ENCODE data around the gene AP3D1. TPM values are rescaled to one million over a fixed set of nuclear protein-coding genes. Genes with fewer than 3 reads are reported as not detected.
"Not testable (repeated sequence)": the region's sequence is repeated elsewhere in the genome, so short reads cannot be mapped to it uniquely, and the experiment has no call there.

Gene AP3D1
- total RNA-seq (10 to 100 TPM; 82.2 to 86.0 TPM), total RNA-seq (124 to 165 reads per million in 2 donors)

GRCh38 chr19:2151339-2152229 is at the start of gene AP3D1:
AP3D1 (minus strand) TSS chr19:2151566; CDS start chr19:2151334, 232 bp downstream.
- ATAC-seq (peak; percentile 89), DNase-seq (peak; percentile 99 to 100 (median 100))
- no peaks in the 10 kb centered on the region for H3K27me3 Mint-ChIP-seq
- H3K4me3 Mint-ChIP-seq: peak within 1 kb of the TSS; percentile 90
- no peaks in the 10 kb centered on the region for H3K9me3 ChIP-seq (ENCODE audit: control insufficient read depth, low read length, poor library complexity, severe bottlenecking)
- no peaks in the 10 kb centered on the region for H3K36me3 Mint-ChIP-seq (ENCODE audit: low read depth)
- peaks cover 28% of the 10 kb centered on the region for H3K4me1 Mint-ChIP-seq
- peak within 1 kb of the TSS; percentile 96 for H3K27ac Mint-ChIP-seq

DNA sequence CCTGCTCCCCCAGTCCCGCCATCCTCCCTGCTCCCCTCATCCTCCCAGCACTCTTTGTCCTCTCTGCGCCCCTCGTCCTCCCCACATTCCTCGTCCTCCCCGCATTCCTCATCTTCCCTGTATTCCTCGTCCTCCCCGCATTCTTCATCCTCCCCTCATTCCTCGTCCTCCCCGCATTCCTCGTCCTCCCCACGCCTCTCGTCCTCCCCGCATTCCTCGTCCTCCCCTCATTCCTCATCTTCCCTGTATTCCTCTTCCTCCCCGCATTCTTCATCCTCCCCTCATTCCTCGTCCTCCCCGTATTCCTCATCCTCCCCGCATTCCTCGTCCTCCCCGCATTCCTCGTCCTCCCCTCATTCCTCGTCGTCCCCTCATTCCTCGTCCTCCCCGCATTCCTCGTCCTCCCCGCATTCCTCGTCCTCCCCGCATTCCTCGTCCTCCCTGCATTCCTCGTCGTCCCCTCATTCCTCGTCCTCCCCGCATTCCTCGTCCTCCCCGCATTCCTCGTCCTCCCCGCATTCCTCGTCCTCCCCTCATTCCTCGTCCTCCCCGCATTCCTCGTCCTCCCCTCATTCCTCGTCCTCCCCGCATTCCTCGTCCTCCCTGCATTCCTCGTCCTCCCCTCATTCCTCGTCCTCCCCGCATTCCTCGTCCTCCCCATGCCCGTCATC is 49.4 kb upstream of the AP3D1 start:
- not testable (repeated sequence) for H3K27me3 Mint-ChIP-seq; H3K36me3 Mint-ChIP-seq (ENCODE audit: low read depth); H3K4me1 Mint-ChIP-seq; DNase-seq; H3K4me3 Mint-ChIP-seq; H3K9me3 ChIP-seq (ENCODE audit: control insufficient read depth, low read length, poor library complexity, severe bottlenecking); ATAC-seq; H3K27ac Mint-ChIP-seq

- H3K27me3 Mint-ChIP-seq: no peaks in the 10 kb centered on the region
- H3K4me1 Mint-ChIP-seq: peaks cover 5% of the 10 kb centered on the region
- H3K27ac Mint-ChIP-seq: no peak overlapping the region
- ATAC-seq: no peak
- H3K9me3 ChIP-seq (ENCODE audit: control insufficient read depth, low read length, poor library complexity, severe bottlenecking): no peaks in the 10 kb centered on the region
- no peak for DNase-seq
- peaks cover 3% of the 10 kb centered on the region for H3K36me3 Mint-ChIP-seq (ENCODE audit: low read depth)
- H3K4me3 Mint-ChIP-seq: no peak overlapping the region
Measured at GRCh38 chr19:2199861-2200623, 48.7 kb upstream of the AP3D1 start.

GRCh38 chr19:2199215-2199614 is 47.8 kb upstream of the AP3D1 start:
- H3K27me3 Mint-ChIP-seq: no peaks in the 10 kb centered on the region
- H3K36me3 Mint-ChIP-seq (ENCODE audit: low read depth): peaks cover 3% of the 10 kb centered on the region
- no peak for DNase-seq
- no peak for ATAC-seq
- no peak overlapping the region for H3K4me3 Mint-ChIP-seq
- H3K9me3 ChIP-seq (ENCODE audit: control insufficient read depth, low read length, poor library complexity, severe bottlenecking): no peaks in the 10 kb centered on the region
- peaks cover 5% of the 10 kb centered on the region for H3K4me1 Mint-ChIP-seq
- no peak overlapping the region for H3K27ac Mint-ChIP-seq

DNA sequence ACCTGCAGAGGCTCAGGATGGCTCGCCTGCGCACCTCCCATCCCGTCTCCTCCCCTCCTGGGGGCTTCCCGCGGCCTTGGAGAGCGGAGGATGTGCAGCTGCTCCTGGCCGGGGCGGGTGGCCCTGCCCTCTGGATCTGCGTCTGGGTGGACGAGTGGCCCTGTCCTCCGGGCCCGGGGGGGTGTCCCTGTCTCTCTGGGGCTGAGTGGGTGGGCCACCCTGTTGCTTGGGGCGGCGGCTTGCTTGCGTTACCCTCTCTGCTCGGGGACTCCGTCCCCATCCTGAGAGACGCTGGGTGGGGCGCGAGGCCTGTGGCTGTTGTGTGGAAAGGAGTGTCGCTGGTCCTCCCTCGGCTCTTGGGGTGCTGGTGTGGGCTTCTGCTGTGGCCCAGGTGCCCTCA is 47.0 kb upstream of the AP3D1 start:
- H3K36me3 Mint-ChIP-seq (ENCODE audit: low read depth): no peaks in the 10 kb centered on the region
- H3K4me3 Mint-ChIP-seq: no peak overlapping the region
- ATAC-seq (peak; percentile 8), DNase-seq (no peak)
- no peaks in the 10 kb centered on the region for H3K27me3 Mint-ChIP-seq
- no peaks in the 10 kb centered on the region for H3K9me3 ChIP-seq (ENCODE audit: control insufficient read depth, low read length, poor library complexity, severe bottlenecking)
- H3K27ac Mint-ChIP-seq: no peak overlapping the region
- peaks cover 5% of the 10 kb centered on the region for H3K4me1 Mint-ChIP-seq

- Mint-ChIP-seq H3K36me3 (ENCODE audit: low read depth) (no peaks in the 10 kb centered on the region), H3K27ac (peak overlapping the region; percentile 34), H3K27me3 (no peaks in the 10 kb centered on the region), H3K4me3 (peak overlapping the region; percentile 12), H3K4me1 (peaks cover 5% of the 10 kb centered on the region)
- ATAC-seq: no peak
- no peaks in the 10 kb centered on the region for H3K9me3 ChIP-seq (ENCODE audit: control insufficient read depth, low read length, poor library complexity, severe bottlenecking)
- no peak for DNase-seq
Measured at GRCh38 chr19:2197270-2197669, 45.9 kb upstream of the AP3D1 start.

DNA sequence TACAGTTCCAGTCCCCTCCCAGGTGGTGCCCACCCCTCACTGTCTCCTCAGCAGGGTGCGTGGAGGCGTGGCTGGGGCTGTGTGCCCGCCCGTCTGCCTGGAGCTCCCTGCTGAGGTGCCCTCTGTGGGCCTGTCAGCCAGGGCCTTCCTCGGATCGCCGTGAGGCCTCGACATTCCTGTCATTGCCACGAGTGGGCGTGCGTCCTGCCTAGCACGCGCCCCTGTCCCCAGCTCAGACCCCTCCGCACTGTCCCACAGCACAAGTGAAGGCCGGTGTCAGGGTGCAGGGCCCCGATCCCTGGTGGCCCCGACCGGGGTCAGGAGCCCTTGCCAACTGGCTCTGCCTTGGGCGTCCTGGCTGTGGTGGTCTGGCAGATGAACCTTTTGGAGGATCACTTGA is 44.5 kb upstream of the AP3D1 start:
- Mint-ChIP-seq H3K4me3 (no peak overlapping the region), H3K4me1 (peaks cover 4% of the 10 kb centered on the region), H3K27me3 (no peaks in the 10 kb centered on the region), H3K36me3 (ENCODE audit: low read depth) (no peaks in the 10 kb centered on the region), H3K27ac (no peak overlapping the region)
- no peak for ATAC-seq
- no peak for DNase-seq
- no peaks in the 10 kb centered on the region for H3K9me3 ChIP-seq (ENCODE audit: control insufficient read depth, low read length, poor library complexity, severe bottlenecking)

- DNase-seq: no peak
- H3K9me3 ChIP-seq (ENCODE audit: control insufficient read depth, low read length, poor library complexity, severe bottlenecking): no peaks in the 10 kb centered on the region
- ATAC-seq: no peak
- no peaks in the 10 kb centered on the region for H3K36me3 Mint-ChIP-seq (ENCODE audit: low read depth)
- H3K27ac Mint-ChIP-seq: no peak overlapping the region
- H3K4me1 Mint-ChIP-seq: peaks cover 4% of the 10 kb centered on the region
- no peak overlapping the region for H3K4me3 Mint-ChIP-seq
- H3K27me3 Mint-ChIP-seq: no peaks in the 10 kb centered on the region
Measured at GRCh38 chr19:2195361-2195760, 44.0 kb upstream of the AP3D1 start.

DNA sequence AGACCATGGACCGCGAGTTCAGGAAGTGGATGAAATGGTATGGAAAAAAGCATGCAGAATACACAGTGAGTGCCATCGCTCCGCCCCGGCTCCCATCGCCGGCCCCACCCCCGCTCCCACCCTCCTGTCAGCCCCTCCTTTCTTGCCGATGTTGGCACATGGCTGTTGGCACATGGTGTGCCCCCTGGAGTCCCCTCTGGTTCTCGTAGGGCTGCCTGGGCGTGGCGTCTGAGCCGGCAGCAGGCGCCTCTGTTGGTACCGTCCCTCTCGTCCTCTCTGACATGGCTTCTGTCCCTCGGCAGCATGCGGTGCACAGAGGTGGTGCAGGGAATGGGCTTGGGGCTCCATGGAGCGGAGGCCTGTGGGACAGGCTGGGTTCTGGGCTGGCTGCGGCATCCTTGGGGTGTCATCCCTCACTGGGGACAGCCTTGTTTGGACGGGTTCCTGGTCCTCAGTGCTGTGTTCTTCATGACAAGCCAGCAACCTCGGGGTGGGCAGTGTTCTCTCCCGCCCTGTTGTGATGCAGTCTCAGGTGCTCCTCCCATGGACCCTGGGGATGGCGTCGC is 43.2 kb upstream of the AP3D1 start:
- Mint-ChIP-seq H3K36me3 (ENCODE audit: low read depth) (no peaks in the 10 kb centered on the region), H3K27me3 (no peaks in the 10 kb centered on the region), H3K4me3 (no peak overlapping the region), H3K4me1 (peaks cover 2% of the 10 kb centered on the region), H3K27ac (no peak overlapping the region)
- H3K9me3 ChIP-seq (ENCODE audit: control insufficient read depth, low read length, poor library complexity, severe bottlenecking): no peaks in the 10 kb centered on the region
- DNase-seq: no peak
- ATAC-seq: no peak

- H3K27me3 Mint-ChIP-seq: no peaks in the 10 kb centered on the region
- no peaks in the 10 kb centered on the region for H3K36me3 Mint-ChIP-seq (ENCODE audit: low read depth)
- H3K4me1 Mint-ChIP-seq: peaks cover 2% of the 10 kb centered on the region
- no peaks in the 10 kb centered on the region for H3K9me3 ChIP-seq (ENCODE audit: control insufficient read depth, low read length, poor library complexity, severe bottlenecking)
- DNase-seq (no peak), ATAC-seq (no peak)
- H3K4me3 Mint-ChIP-seq: no peak overlapping the region
- peak overlapping the region; percentile 27 for H3K27ac Mint-ChIP-seq
Measured at GRCh38 chr19:2193807-2194206, 42.4 kb upstream of the AP3D1 start.

DNA sequence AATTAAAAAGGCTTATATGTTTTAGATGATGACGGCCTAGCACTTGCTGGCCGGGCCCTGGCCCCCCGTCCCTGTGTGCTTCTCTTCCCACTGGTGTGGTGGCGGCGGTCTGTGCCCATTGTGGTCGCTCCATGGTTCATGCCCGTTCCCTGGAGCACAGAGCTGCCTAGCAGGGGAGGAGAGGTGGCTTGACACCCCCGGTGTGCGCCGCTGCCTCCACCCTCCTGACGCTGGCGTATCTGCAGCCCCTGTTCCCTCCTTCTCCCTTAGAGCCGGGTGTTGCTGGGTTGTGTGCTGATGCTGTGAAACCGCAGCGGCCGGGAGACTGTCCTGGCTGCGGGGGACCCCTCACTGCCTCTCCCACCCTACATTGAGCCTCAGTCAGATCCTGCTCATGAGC is 41.5 kb upstream of the AP3D1 start:
- H3K9me3 ChIP-seq (ENCODE audit: control insufficient read depth, low read length, poor library complexity, severe bottlenecking): no peaks in the 10 kb centered on the region
- Mint-ChIP-seq H3K27ac (peak overlapping the region; percentile 27), H3K4me1 (peaks cover 2% of the 10 kb centered on the region), H3K4me3 (no peak overlapping the region), H3K36me3 (ENCODE audit: low read depth) (no peaks in the 10 kb centered on the region), H3K27me3 (no peaks in the 10 kb centered on the region)
- ATAC-seq (no peak), DNase-seq (no peak)

- no peak for ATAC-seq
- H3K4me1 Mint-ChIP-seq: no peaks in the 10 kb centered on the region
Measured at GRCh38 chr19:2191456-2192310, 40.3 kb upstream of the AP3D1 start.

More at GRCh38 chr19:2191456-2192310, 40.3 kb upstream of the AP3D1 start:
- H3K9me3 ChIP-seq (ENCODE audit: control insufficient read depth, low read length, poor library complexity, severe bottlenecking): no peaks in the 10 kb centered on the region
- Mint-ChIP-seq H3K36me3 (ENCODE audit: low read depth) (no peaks in the 10 kb centered on the region), H3K27ac (no peak overlapping the region), H3K4me3 (no peak overlapping the region), H3K27me3 (no peaks in the 10 kb centered on the region)
- no peak for DNase-seq

All from T-helper 17 cell (primary cell).